Urinary bladder (tissue), 4 donors: ENCODE data around the gene PTPN11. TPM values are rescaled to one million over a fixed set of nuclear protein-coding genes. Genes with fewer than 3 reads are reported as not detected.

Experiments used
- DNase-seq: peaks from one replicate; pipeline ENCODE4 v3.0.0-alpha.2; 2015; ENCODE audit errors: extremely low spot score
- H3K27ac ChIP-seq: one replicate; pipeline ENCODE4 v1.5.1; 2013; ENCODE audit warnings: low read depth, mild to moderate bottlenecking, moderate library complexity
- H3K36me3 ChIP-seq: one replicate; pipeline ENCODE4 v1.6.1; 2013; ENCODE audit warnings: mild to moderate bottlenecking, moderate library complexity; ENCODE audit not compliant: insufficient read depth
- H3K4me1 ChIP-seq: one replicate; pipeline ENCODE4 v1.6.1; 2013; ENCODE audit warnings: mild to moderate bottlenecking, moderate library complexity; ENCODE audit not compliant: insufficient read depth
- H3K4me3 ChIP-seq: one replicate; pipeline ENCODE4 v1.5.1; 2013; ENCODE audit warnings: low read depth, low read length
- WGBS: extraction: QIAGEN DNeasy Blood & Tissue Kit; methylation state at CpG from one replicate; pipeline ENCODE4 v1.1.7; 2013; 5-methylcytosine and 5-hydroxymethylcytosine counted together
- polyA plus RNA-seq: library from polyadenylated mRNA; stranded (reverse); fragments of 200-250 nt; gene quantifications from one replicate; pipeline ENCODE4 v1.2.3, GENCODE V29; 2013
- total RNA-seq: library from RNA; depleted of rRNA; stranded (reverse); fragments of >200 nt; gene quantifications from one replicate; pipeline ENCODE4 v1.2.3, GENCODE V29; 2014
- donor health status: healthy with polysubstance abuse.
- donor health status: healthy.

PTPN11 gene
- total and polyA plus RNA-seq, 2 donors = 65.7 to 68.2 TPM

GRCh38 chr12:112537710-112538396 lies 119.1 kb downstream of the PTPN11 start:
- no peak overlapping the region for H3K27ac ChIP-seq
- no peak for DNase-seq
- WGBS = 42% methylated on average over 3 of the region's 3 CpGs
- no peaks in the 10 kb centered on the region for H3K36me3 ChIP-seq
- H3K4me1 ChIP-seq = no peaks in the 10 kb centered on the region
- no peak overlapping the region for H3K4me3 ChIP-seq

- Histone ChIP-seq H3K36me3 (no peaks in the 10 kb centered on the region), H3K27ac (no peak overlapping the region), H3K4me1 (no peaks in the 10 kb centered on the region), H3K4me3 (no peak overlapping the region)
- WGBS = 55% methylated on average over 2 of the region's 2 CpGs
- DNase-seq = no peak
Observed at GRCh38 chr12:112538740-112539139, 120.0 kb downstream of the PTPN11 start.

DNA sequence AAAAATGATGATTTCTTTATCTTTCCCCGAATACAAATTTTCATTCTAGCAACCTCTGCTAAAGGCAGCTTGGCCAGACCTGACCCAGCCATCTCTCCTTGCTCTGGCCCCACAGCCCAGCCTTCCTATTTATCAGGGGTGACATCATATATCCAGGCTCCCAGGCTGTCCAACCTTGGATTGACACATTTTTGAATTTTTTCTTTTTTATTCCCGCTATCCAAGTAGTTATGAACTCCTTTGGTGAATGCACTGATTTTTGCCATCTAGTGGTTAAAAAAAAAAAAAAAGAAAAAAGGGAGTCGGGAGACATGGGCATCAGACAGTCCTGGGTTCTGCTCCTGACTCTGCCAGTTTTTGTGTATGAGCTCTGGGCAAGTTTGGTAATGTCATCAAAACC lies 120.5 kb downstream of the PTPN11 start:
- DNase-seq = no peak
- no peaks in the 10 kb centered on the region for H3K36me3 ChIP-seq
- H3K4me1 ChIP-seq = no peaks in the 10 kb centered on the region
- no peak overlapping the region for H3K27ac ChIP-seq
- 44% methylated on average over 3 of the region's 3 CpGs for WGBS
- no peak overlapping the region for H3K4me3 ChIP-seq

DNA sequence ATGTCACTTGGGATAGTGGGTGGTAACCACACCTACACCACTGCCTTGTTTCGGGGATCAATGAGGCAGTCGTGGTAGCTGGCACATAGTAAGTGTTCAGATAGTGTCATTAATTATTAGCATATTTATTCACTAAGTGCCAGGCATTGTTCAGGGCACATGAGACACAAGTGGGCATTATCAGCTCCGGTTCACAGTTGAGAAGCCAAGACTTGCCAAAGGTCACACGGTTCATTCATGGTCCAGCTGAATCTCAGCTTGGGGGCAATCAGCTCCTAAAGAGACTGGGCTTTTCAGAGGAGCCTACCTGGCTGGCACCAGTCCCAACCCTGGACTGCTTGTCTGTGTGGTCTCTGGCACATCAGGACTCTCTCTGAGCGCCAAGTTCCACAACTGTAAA lies 121.3 kb downstream of the PTPN11 start:
- Histone ChIP-seq H3K4me3 (no peak overlapping the region), H3K27ac (no peak overlapping the region), H3K4me1 (no peaks in the 10 kb centered on the region), H3K36me3 (no peaks in the 10 kb centered on the region)
- WGBS = 64% methylated on average over 5 of the region's 5 CpGs
- no peak for DNase-seq

DNA sequence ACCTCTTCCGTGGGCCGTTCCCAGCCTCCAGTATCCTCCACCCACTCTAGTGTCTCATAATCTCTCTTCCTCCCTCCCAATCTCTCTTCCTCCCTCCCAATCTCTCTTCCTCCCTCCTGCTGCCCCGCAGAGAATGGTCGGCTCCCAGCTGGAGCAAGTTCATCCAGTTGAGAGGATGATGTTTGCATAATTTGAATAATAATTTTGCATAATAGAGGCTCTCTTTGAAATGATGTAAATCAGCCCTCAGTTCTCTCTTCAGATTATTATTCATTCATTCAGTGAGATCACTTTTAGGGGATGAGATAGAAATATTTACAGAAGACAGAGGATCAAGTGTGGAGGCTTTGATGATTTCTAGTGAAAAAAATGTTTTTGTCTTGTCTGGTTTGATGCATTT lies 125.0 kb downstream of the PTPN11 start:
- Histone ChIP-seq H3K4me3 (no peak overlapping the region), H3K27ac (no peak overlapping the region), H3K4me1 (no peaks in the 10 kb centered on the region), H3K36me3 (no peaks in the 10 kb centered on the region)
- 69% methylated on average over 4 of the region's 4 CpGs for WGBS
- DNase-seq = no peak

GRCh38 chr12:112546339-112546738 lies 127.6 kb downstream of the PTPN11 start:
- no peak for DNase-seq
- WGBS = 88% methylated on average over 6 of the region's 6 CpGs
- Histone ChIP-seq H3K4me3 (no peak overlapping the region), H3K4me1 (no peaks in the 10 kb centered on the region), H3K36me3 (no peaks in the 10 kb centered on the region), H3K27ac (no peak overlapping the region)

DNA sequence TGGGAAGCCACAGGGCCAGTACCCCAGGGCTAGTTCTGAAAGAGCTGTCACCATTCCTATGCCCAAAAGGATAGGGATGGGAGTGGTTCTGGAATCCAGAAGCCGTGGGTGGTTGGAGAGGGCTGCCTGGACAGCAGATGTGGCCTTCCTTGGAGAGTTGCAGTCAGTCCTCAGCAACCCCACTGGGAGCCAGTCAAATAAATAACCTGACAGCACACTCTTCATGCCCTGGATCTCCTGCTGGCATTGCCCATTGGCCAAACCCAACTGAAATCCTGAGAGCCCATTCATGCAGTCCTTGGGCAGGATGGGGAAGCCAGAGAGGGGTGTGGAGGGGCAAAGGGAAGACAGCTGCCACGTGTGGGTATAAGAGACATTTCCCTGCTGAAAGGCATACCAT lies 128.2 kb downstream of the PTPN11 start:
- H3K4me1 ChIP-seq = no peaks in the 10 kb centered on the region
- 53% methylated on average over 2 of the region's 2 CpGs for WGBS
- DNase-seq = no peak
- no peaks in the 10 kb centered on the region for H3K36me3 ChIP-seq
- no peak overlapping the region for H3K27ac ChIP-seq
- no peak overlapping the region for H3K4me3 ChIP-seq

- Histone ChIP-seq H3K4me3 (no peak overlapping the region), H3K36me3 (no peaks in the 10 kb centered on the region), H3K4me1 (no peaks in the 10 kb centered on the region), H3K27ac (no peak overlapping the region)
- WGBS = 72% methylated on average over 5 of the region's 5 CpGs
- DNase-seq = no peak
Observed at GRCh38 chr12:112549031-112549430, 130.3 kb downstream of the PTPN11 start.

DNA sequence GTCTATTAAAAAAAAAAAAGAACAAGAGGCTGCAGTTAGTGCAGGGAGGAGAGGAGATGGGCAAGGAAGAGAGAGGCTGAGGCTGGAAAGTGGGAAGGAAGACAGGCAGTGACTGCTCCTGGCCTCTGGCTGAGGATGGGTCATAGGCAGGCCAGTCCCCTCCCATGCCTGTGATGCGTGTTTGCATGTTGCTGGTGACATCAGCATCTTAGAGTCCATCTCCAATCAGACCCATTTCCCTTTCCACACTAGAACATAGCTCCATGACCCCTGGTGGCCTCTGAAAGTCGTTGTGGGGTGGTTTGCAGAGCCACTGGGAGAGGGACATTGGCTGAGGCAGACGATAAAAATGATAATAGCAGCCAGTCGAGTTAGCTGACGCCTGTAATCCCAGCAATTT lies 132.9 kb downstream of the PTPN11 start:
- Histone ChIP-seq H3K36me3 (no peaks in the 10 kb centered on the region), H3K4me1 (no peaks in the 10 kb centered on the region), H3K27ac (no peak overlapping the region), H3K4me3 (no peak overlapping the region)
- no peak for DNase-seq
- 52% methylated on average over 5 of the region's 5 CpGs for WGBS

GRCh38 chr12:112555621-112556233 lies 137.0 kb downstream of the PTPN11 start:
- H3K36me3 ChIP-seq = no peaks in the 10 kb centered on the region
- no peaks in the 10 kb centered on the region for H3K4me1 ChIP-seq
- 77% methylated on average over 9 of the region's 9 CpGs for WGBS

DNA sequence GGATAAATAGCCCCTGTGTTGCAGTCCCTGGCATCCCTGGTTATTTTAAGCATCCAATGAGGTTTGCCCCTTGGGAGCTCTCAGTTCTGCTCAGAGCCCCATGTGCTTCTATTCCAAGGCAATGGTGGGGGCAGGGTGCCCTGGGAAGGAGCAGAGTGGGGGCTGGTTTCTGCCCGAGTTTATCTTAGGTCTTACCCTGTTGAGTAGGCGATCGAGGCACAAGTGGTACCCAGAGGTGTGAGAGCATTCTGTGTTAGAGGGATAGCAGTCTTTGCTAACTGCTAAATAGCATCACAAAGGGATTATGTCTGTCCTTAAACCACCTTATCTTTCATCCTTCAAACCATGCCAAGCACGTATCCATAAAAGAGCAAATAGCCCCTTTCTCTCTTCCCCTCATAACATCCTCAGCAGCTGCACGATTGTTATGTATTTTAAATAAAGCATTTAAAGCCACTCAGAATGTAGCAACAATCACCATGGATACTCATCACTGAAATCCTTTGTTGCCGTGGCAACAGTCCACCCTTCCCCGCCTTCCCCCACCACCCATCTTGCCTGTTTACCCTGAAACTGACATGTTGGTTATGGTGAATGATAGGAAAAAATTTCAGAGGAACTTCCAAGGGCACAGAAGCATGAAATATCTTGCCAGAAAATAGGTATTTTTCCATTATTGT lies 139.3 kb downstream of the PTPN11 start:
- no peaks in the 10 kb centered on the region for H3K4me1 ChIP-seq
- no peak for DNase-seq
- 50% methylated on average over 7 of the region's 7 CpGs for WGBS
- H3K36me3 ChIP-seq = no peaks in the 10 kb centered on the region
- no peak overlapping the region for H3K27ac ChIP-seq
- H3K4me3 ChIP-seq = no peak overlapping the region

More at GRCh38 chr12:112555621-112556233, 137.0 kb downstream of the PTPN11 start:
- Histone ChIP-seq H3K27ac (no peak overlapping the region), H3K4me3 (no peak overlapping the region)
- DNase-seq = no peak
